A549 (cell line): Measurements from ENCODE around the gene NEUROD6. TPM values are rescaled to one million over a fixed set of nuclear protein-coding genes. Genes with fewer than 3 reads are reported as not detected.

Experiments
- ATAC-seq, 2 experiments: fragments of 200-7000 bp in 1 of 2; fragments of >200 bp in 1 of 2; cut with Nextera tagmentation in 1 of 2; cut with Tn5 transposase in 1 of 2; 3 replicates each; pipeline versions ENCODE4 v1.8.0 to v1.9.1; 2018 to 2020; ENCODE audit warnings: mild to moderate bottlenecking in 1 of 2, moderate library complexity in 1 of 2
- CTCF ChIA-PET: fragments of 300-600 bp; sonication (Branson Sonifier 250); formaldehyde crosslinking; extraction: SDS; loops from one replicate; lab custom pipeline; 2021; ENCODE audit warnings: antibody characterized with exemption, inconsistent platforms; lab: Yijun Ruan, JAX
- POLR2A ChIA-PET: fragments of 350-600 bp; formaldehyde crosslinking; extraction: SDS; loops from one replicate; lab custom pipeline; 2021; ENCODE audit warnings: antibody characterized with exemption, inconsistent platforms; lab: Yijun Ruan, JAX
- DNase-seq, 2 experiments: peaks; one replicate each; pipeline versions ENCODE4 v3.0.0 to v3.0.0-alpha.2; 2011 to 2016; ENCODE audit warnings: low read depth in 1 of 2, low spot score in 1 of 2
- FAIRE-seq: peaks from 2 replicates; lab custom pipeline; 2011; peaks lifted over from hg19 to GRCh38; lab: Jason Lieb, UNC
- H3K27ac ChIP-seq, 2 experiments: fragments of >200 bp; sonication (Bioruptor Twin); formaldehyde crosslinking; 3 replicates each; pipeline ENCODE4 v1.5.1; 2016 to 2017
- H3K4me1 ChIP-seq: fragments of >200 bp; sonication (Bioruptor Twin); formaldehyde crosslinking; 3 replicates; pipeline ENCODE4 v1.6.1; 2016
- H3K4me2 ChIP-seq: fragments of >200 bp; sonication (Bioruptor Twin); formaldehyde crosslinking; 3 replicates; pipeline ENCODE4 v1.6.1; 2016
- H3K4me3 ChIP-seq: fragments of >200 bp; sonication (Bioruptor Twin); formaldehyde crosslinking; 3 replicates; pipeline ENCODE4 v1.5.1; 2016
- H3K9me3 ChIP-seq: fragments of >200 bp; sonication (Bioruptor Twin); formaldehyde crosslinking; 3 replicates; pipeline ENCODE4 v1.6.1; 2016
- BHLHE40 ChIP-seq: IDR thresholded peaks from 2 replicates; pipeline ENCODE4 v1.6.1; 2012; ENCODE audit warnings: low read depth, low read length, inconsistent platforms
- CBX2 ChIP-seq: fragments of 200-600 bp; sonication (generic); IDR thresholded peaks from 2 replicates; pipeline ENCODE4 v1.6.1; 2016; ENCODE audit warnings: low read depth, mild to moderate bottlenecking, borderline replicate concordance
- CEBPB ChIP-seq, 2 experiments: fragments of >200 bp in 1 of 2; sonication (Bioruptor Twin) in 1 of 2; formaldehyde crosslinking in 1 of 2; IDR thresholded peaks; 2 replicates each; pipeline ENCODE4 v1.6.1; 2012 to 2016
- CHD2 ChIP-seq: fragments of 150-350 bp; IDR thresholded peaks from 2 replicates; pipeline ENCODE4 v1.6.1; 2014; ENCODE audit warnings: low read length; ENCODE audit not compliant: partially characterized antibody
- EHF ChIP-seq: fragments of 250-450 bp; sonication (Bioruptor Pico); IDR thresholded peaks from 2 replicates; pipeline ENCODE4 v1.5.0; 2020; ENCODE audit warnings: mild to moderate bottlenecking
- EHMT2 ChIP-seq: fragments of 200-600 bp; sonication (generic); IDR thresholded peaks from 2 replicates; pipeline ENCODE4 v1.6.1; 2016; ENCODE audit warnings: antibody characterized with exemption, low read depth, mild to moderate bottlenecking, moderate library complexity
- ESRRA ChIP-seq: fragments of 150-350 bp; IDR thresholded peaks from 2 replicates; pipeline ENCODE4 v1.6.1; 2014; ENCODE audit warnings: mild to moderate bottlenecking, low read length, borderline replicate concordance
- FOSB ChIP-seq: fragments of 250-450 bp; sonication (Bioruptor Pico); IDR thresholded peaks from 2 replicates; pipeline ENCODE4 v1.5.0; 2020; ENCODE audit warnings: mild to moderate bottlenecking, moderate library complexity
- FOSL2 ChIP-seq, 2 experiments: fragments of 450-650 bp in 1 of 2; fragments of >200 bp in 1 of 2; sonication (Bioruptor Twin) in 1 of 2; formaldehyde crosslinking; IDR thresholded peaks; 2 replicates each; pipeline versions ENCODE4 v1.5.0 to v1.6.1; 2016 to 2020; ENCODE audit warnings: mild to moderate bottlenecking in 1 of 2, moderate library complexity in 1 of 2
- HOXB5 ChIP-seq: fragments of 250-450 bp; sonication (Bioruptor Pico); IDR thresholded peaks from 2 replicates; pipeline ENCODE4 v1.5.0; 2020; ENCODE audit warnings: mild to moderate bottlenecking, moderate library complexity
- KDM1A ChIP-seq: fragments of 200-600 bp; sonication (generic); IDR thresholded peaks from 2 replicates; pipeline ENCODE4 v1.6.1; 2016; ENCODE audit warnings: low read depth, mild to moderate bottlenecking
- KDM5A ChIP-seq: fragments of 200-600 bp; sonication (generic); IDR thresholded peaks from 2 replicates; pipeline ENCODE4 v1.6.1; 2016; ENCODE audit warnings: antibody characterized with exemption, mild to moderate bottlenecking
- MAZ ChIP-seq: fragments of 150-350 bp; IDR thresholded peaks from 2 replicates; pipeline ENCODE4 v1.6.1; 2014; ENCODE audit warnings: antibody characterized with exemption, low read depth, low read length, borderline replicate concordance
- MYC ChIP-seq: IDR thresholded peaks from 2 replicates; pipeline ENCODE4 v1.6.1; 2012; ENCODE audit warnings: mild to moderate bottlenecking, inconsistent platforms, low read length, improper control_type of control experiment, borderline replicate concordance
- NPAS2 ChIP-seq: fragments of 250-450 bp; sonication (Bioruptor Pico); IDR thresholded peaks from 2 replicates; pipeline ENCODE4 v1.8.0; 2022; ENCODE audit warnings: mild to moderate bottlenecking, moderate library complexity, borderline replicate concordance
- POLR2AphosphoS2 ChIP-seq: conservative IDR thresholded peaks from 2 replicates; pipeline ENCODE4 v1.6.1; 2012; ENCODE audit warnings: low read length, improper control_type of control experiment, inconsistent platforms
- RARB ChIP-seq: fragments of 250-450 bp; sonication (Bioruptor Pico); IDR thresholded peaks from 2 replicates; pipeline ENCODE4 v1.8.0; 2021; ENCODE audit warnings: mild to moderate bottlenecking, moderate library complexity
- RCOR1 ChIP-seq: fragments of 150-350 bp; IDR thresholded peaks from 2 replicates; pipeline ENCODE4 v1.6.1; 2014; ENCODE audit warnings: antibody characterized with exemption, low read length, low read depth
- RFX5 ChIP-seq: fragments of 450-650 bp; IDR thresholded peaks from 2 replicates; pipeline ENCODE4 v1.7.1; 2014; ENCODE audit warnings: antibody characterized with exemption, mild to moderate bottlenecking, moderate library complexity
- SREBF2 ChIP-seq: fragments of 450-650 bp; IDR thresholded peaks from 2 replicates; pipeline ENCODE4 v1.6.1; 2014; ENCODE audit warnings: mild to moderate bottlenecking, moderate library complexity
- TP53 ChIP-seq: fragments of 250-450 bp; sonication (Bioruptor Pico); IDR thresholded peaks from 2 replicates; pipeline ENCODE4 v1.5.0; 2021; ENCODE audit warnings: mild to moderate bottlenecking, moderate library complexity
- ZNF302 ChIP-seq: fragments of 250-450 bp; sonication (Bioruptor Pico); IDR thresholded peaks from 2 replicates; pipeline ENCODE4 v1.9.0; 2021; ENCODE audit warnings: inconsistent platforms, mild to moderate bottlenecking, moderate library complexity
- WGBS: methylation state at CpG from one replicate; pipeline ENCODE4 v1.1.6; 2017; ENCODE audit errors: missing lambda C conversion rate; 5-methylcytosine and 5-hydroxymethylcytosine counted together
- polyA plus RNA-seq, 4 experiments: library from polyadenylated mRNA; depleted of rRNA in 3 of 4; stranded (reverse); fragments of >200 nt; fragmentation: RNase III in 1 of 4; extraction: RNeasy Plus Mini Kit Qiagen cat#74134 plus additional on column Dnase treatment in 1 of 4; gene quantifications; 2 replicates in 3 of 4; 3 replicates in 1 of 4; pipeline ENCODE4 v1.2.3, GENCODE V29; 2011 to 2017
- TF ChIP-seq, protein P1 (sequence below): IDR thresholded peaks from 2 replicates; pipeline ENCODE4 v1.6.1; 2012
- TF ChIP-seq, protein P2 (sequence below): fragments of 150-350 bp; IDR thresholded peaks from 2 replicates; pipeline ENCODE4 v1.6.1; 2014; ENCODE audit warnings: low read depth, mild to moderate bottlenecking, low read length
- TF ChIP-seq, protein P3 (sequence below): fragments of 250-450 bp; sonication (Bioruptor Pico); IDR thresholded peaks from 2 replicates; pipeline ENCODE4 v1.5.0; 2020; ENCODE audit warnings: low read depth, mild to moderate bottlenecking, moderate library complexity
- TF ChIP-seq, protein P4 (sequence below): fragments of >200 bp; sonication (Bioruptor Twin); formaldehyde crosslinking; IDR thresholded peaks from 3 replicates; pipeline ENCODE4 v1.6.1; 2016

NEUROD6 gene
- polyA plus RNA-seq, 2 of the 4 experiments (the other 2 are of a cell fraction) = not detected

DNA sequence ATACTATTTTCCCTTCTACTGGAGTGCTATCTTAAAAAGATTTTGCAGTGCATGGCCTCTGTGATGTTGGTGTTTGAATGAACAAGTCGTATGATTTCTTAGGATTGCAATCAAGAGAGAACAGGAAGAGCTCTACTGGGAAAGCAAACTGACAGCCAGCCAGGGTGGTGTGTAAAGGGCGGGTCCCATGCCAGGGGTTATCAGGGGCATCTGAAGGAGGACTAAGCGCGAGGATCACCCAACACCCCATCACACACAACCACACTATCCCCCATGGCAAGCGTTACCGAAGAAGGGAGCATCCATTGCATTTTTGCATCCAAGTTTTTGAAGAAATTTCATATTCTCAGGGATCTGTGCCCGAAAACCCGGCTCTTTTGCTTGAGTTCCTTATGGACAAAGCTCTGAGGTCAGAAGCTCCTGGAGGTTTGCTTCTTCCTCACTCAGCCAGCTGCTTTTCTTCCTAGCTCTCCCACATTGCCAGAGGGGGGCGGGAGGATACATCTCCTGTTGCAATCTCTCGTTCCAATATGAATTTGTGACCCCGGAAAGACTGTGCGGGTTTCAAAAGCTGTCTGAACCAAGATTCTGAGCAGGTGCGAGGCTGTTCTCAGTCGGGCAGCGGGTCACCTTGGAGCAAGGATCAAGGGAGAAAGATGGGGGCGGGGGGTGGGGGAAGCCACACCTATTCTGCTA, 5.2 kb downstream of the NEUROD6 start:
- no peak overlapping the region for H3K4me2 ChIP-seq
- ATAC-seq = no peak
- POLR2A ChIA-PET = no interaction called here
- TF ChIP-seq BHLHE40 (no peak), MYC (no peak), MAZ (no peak), EHMT2 (no peak), RFX5 (no peak)
- TF ChIP-seq, protein P1, sequence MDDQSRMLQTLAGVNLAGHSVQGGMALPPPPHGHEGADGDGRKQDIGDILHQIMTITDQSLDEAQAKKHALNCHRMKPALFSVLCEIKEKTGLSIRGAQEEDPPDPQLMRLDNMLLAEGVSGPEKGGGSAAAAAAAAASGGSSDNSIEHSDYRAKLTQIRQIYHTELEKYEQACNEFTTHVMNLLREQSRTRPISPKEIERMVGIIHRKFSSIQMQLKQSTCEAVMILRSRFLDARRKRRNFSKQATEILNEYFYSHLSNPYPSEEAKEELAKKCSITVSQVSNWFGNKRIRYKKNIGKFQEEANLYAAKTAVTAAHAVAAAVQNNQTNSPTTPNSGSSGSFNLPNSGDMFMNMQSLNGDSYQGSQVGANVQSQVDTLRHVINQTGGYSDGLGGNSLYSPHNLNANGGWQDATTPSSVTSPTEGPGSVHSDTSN = no peak
- TF ChIP-seq, protein P2, sequence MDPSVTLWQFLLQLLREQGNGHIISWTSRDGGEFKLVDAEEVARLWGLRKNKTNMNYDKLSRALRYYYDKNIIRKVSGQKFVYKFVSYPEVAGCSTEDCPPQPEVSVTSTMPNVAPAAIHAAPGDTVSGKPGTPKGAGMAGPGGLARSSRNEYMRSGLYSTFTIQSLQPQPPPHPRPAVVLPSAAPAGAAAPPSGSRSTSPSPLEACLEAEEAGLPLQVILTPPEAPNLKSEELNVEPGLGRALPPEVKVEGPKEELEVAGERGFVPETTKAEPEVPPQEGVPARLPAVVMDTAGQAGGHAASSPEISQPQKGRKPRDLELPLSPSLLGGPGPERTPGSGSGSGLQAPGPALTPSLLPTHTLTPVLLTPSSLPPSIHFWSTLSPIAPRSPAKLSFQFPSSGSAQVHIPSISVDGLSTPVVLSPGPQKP = no peak
- TF ChIP-seq, all 56 proteins: peak for 0
- no peak overlapping the region for H3K4me3 ChIP-seq
- DNase-seq (no peak), FAIRE-seq (no peak)
- CTCF ChIA-PET = interaction anchor here (0.6 to 1.3 kb wide), 3 partner anchors 38 to 146 kb away, joined by 3 read pairs; no protein-coding TSS in a partner anchor
- H3K27ac ChIP-seq = no peak overlapping the region
- no peaks in the 10 kb centered on the region for H3K4me1 ChIP-seq
- WGBS = 54% methylated on average over 15 of the region's 16 CpGs
- no peaks in the 10 kb centered on the region for H3K9me3 ChIP-seq

DNA sequence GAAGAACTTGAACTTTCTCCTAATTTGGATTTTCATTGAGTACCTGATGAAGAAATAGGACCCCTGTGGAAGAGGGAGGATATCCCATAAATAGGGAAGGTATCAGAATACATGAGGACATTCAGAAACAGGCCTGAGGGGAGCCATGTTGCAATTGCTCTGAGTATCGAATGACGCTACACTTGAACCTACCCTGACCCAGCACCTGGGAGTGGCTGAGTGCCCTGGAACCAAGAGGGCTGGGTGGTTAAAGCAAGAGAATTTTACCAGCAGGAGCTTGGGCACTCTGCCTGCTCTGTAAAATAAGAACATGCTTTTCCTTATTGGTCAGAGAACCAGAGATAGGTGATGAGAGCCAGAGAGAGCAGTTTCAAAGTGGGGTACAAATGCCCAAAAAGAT, 7.2 kb downstream of the NEUROD6 start:
- no peaks in the 10 kb centered on the region for H3K4me1 ChIP-seq
- ATAC-seq = no peak
- H3K9me3 ChIP-seq = no peaks in the 10 kb centered on the region
- no peak for DNase-seq
- WGBS = 92% methylated on average over 2 of the region's 2 CpGs
- no peak overlapping the region for H3K4me2 ChIP-seq
- no peak for FAIRE-seq
- no peak overlapping the region for H3K4me3 ChIP-seq
- POLR2A ChIA-PET = no interaction called here
- no peak overlapping the region for H3K27ac ChIP-seq
- no peak for TF ChIP-seq CHD2
- TF ChIP-seq, all 56 proteins: peak for 0
- CTCF ChIA-PET = interaction anchor here (1.4 kb wide), 1 partner anchor 40 kb away, joined by 5 read pairs; no protein-coding TSS in a partner anchor

DNA sequence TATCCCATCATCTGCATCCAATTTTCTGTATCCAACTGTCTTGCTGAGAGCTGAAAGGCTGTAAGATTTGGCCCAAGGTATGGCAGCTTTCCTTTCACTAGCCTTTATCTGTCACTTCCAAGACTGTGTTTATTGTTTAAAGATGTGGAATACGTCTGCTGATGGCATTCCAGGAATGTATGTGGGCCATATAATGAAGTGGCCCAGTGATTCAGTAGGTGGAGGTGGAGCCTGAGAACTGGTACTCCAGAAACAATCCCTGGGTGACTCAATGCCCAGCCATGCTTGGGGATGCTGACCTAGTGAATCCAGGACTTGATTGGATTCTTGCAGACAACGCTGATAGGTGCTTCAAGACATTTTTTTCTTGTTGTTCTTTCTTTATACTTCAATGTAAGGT, 13.5 kb downstream of the NEUROD6 start:
- Histone ChIP-seq H3K9me3 (no peaks in the 10 kb centered on the region), H3K4me2 (no peak overlapping the region), H3K4me3 (no peak overlapping the region), H3K4me1 (no peaks in the 10 kb centered on the region), H3K27ac (no peak overlapping the region)
- no peak for ATAC-seq
- 6% methylated on average over 2 of the region's 2 CpGs for WGBS
- no peak for TF ChIP-seq FOSL2 (IDR thresholded peaks at IDR 0.05)
- TF ChIP-seq FOSL2 (CRISPR knock-in tag; IDR thresholded peaks at IDR 0.05) = no peak
- no peak for TF ChIP-seq CBX2
- no peak for TF ChIP-seq HOXB5
- no peak for TF ChIP-seq RCOR1
- no peak for TF ChIP-seq RFX5
- FAIRE-seq = no peak
- CTCF ChIA-PET = no interaction called here
- DNase-seq = no peak
- POLR2A ChIA-PET = no interaction called here

DNA sequence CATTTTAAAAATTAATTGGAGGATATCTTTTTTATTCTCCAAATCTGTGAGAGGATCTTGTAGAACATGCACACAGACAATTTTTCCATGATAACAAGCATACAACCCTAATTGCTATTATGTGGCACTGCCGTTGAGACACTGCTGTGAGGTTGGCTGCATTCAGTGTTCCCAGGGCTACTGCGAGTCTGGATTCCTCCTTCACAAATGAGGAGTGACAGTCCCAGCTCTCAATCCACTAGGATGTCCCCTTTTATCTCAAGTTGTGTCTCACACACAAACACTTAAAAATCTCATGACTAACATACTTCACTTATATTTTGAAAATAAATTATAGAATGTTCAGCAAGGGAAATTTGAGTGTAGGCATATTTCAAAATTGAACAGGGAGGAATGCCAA, 14.1 kb downstream of the NEUROD6 start:
- H3K4me3 ChIP-seq = no peak overlapping the region
- WGBS = 21% methylated on average over 2 of the region's 2 CpGs
- CTCF ChIA-PET = interaction anchor here (1.1 to 1.4 kb wide), 2 partner anchors 133 to 151 kb away, joined by 3 to 4 read pairs; no protein-coding TSS in a partner anchor
- ATAC-seq (no peak), DNase-seq (no peak)
- no peak overlapping the region for H3K27ac ChIP-seq
- H3K4me1 ChIP-seq = no peaks in the 10 kb centered on the region
- H3K4me2 ChIP-seq = no peak overlapping the region
- no peaks in the 10 kb centered on the region for H3K9me3 ChIP-seq
- TF ChIP-seq POLR2AphosphoS2 (no peak), NPAS2 (CRISPR knock-in tag) (no peak), CEBPB (IDR thresholded peaks at IDR 0.05) (no peak), KDM5A (no peak), SREBF2 (no peak), FOSB (CRISPR knock-in tag) (no peak), ZNF302 (CRISPR knock-in tag) (no peak), KDM1A (no peak), EHF (CRISPR knock-in tag) (no peak), TP53 (CRISPR knock-in tag) (no peak), ESRRA (no peak), RARB (no peak)
- TF ChIP-seq, protein P3, sequence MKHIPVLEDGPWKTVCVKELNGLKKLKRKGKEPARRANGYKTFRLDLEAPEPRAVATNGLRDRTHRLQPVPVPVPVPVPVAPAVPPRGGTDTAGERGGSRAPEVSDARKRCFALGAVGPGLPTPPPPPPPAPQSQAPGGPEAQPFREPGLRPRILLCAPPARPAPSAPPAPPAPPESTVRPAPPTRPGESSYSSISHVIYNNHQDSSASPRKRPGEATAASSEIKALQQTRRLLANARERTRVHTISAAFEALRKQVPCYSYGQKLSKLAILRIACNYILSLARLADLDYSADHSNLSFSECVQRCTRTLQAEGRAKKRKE (CRISPR knock-in tag) = no peak
- TF ChIP-seq, protein P4, sequence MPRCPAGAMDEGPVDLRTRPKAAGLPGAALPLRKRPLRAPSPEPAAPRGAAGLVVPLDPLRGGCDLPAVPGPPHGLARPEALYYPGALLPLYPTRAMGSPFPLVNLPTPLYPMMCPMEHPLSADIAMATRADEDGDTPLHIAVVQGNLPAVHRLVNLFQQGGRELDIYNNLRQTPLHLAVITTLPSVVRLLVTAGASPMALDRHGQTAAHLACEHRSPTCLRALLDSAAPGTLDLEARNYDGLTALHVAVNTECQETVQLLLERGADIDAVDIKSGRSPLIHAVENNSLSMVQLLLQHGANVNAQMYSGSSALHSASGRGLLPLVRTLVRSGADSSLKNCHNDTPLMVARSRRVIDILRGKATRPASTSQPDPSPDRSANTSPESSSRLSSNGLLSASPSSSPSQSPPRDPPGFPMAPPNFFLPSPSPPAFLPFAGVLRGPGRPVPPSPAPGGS = no peak
- TF ChIP-seq, all 56 proteins: peak for 0
- FAIRE-seq = no peak
- POLR2A ChIA-PET = no interaction called here
